GM18867 (cell line): ENCODE measurements around the gene ZNF835.
"Not testable (repeated sequence)": the region's sequence is repeated elsewhere in the genome, so short reads cannot be mapped to it uniquely, and the experiment has no call there.

Source experiments
- ATAC-seq: cut with Tn5 transposase; IDR thresholded peaks from one replicate; pipeline ENCODE4 v1.9.1; 2021; ENCODE audit warnings: mild to moderate bottlenecking, moderate library complexity; ENCODE audit not compliant: unreplicated experiment

The ZNF835 gene

GRCh38 chr19:56671613-56671994, at the start of gene ZNF835:
Gene ZNF835, minus strand, starts transcription at chr19:56671757. Its CDS starts 6,559 bp downstream, at chr19:56665198.
- no peak for ATAC-seq

GRCh38 chr19:56720281-56720680, 48.7 kb upstream of the ZNF835 start:
- no peak for ATAC-seq

GRCh38 chr19:56718231-56718630, 46.7 kb upstream of the ZNF835 start:
- ATAC-seq, result no peak

- ATAC-seq, result no peak
Measured at GRCh38 chr19:56712611-56713276, 41.2 kb upstream of the ZNF835 start.

GRCh38 chr19:56710437-56710836, 38.9 kb upstream of the ZNF835 start:
- ATAC-seq, result no peak

- no peak for ATAC-seq
Measured at GRCh38 chr19:56707821-56708220, 36.3 kb upstream of the ZNF835 start.

- ATAC-seq, result no peak
Measured at GRCh38 chr19:56705939-56706338, 34.4 kb upstream of the ZNF835 start.

GRCh38 chr19:56701895-56702294, 30.3 kb upstream of the ZNF835 start:
- ATAC-seq, result no peak

GRCh38 chr19:56699552-56699951, 28.0 kb upstream of the ZNF835 start:
- ATAC-seq, result no peak

- no peak for ATAC-seq
Measured at GRCh38 chr19:56692206-56692895, 20.8 kb upstream of the ZNF835 start.

- ATAC-seq, result no peak
Measured at GRCh38 chr19:56690670-56691069, 19.1 kb upstream of the ZNF835 start.

- ATAC-seq, result no peak
Measured at GRCh38 chr19:56689198-56689597, 17.6 kb upstream of the ZNF835 start.

- ATAC-seq, result no peak
Measured at GRCh38 chr19:56687031-56687430, 15.5 kb upstream of the ZNF835 start.

GRCh38 chr19:56683116-56683515, 11.6 kb upstream of the ZNF835 start:
- ATAC-seq, result no peak

- no peak for ATAC-seq
Measured at GRCh38 chr19:56681702-56682101, 10.1 kb upstream of the ZNF835 start.

GRCh38 chr19:56678205-56678604, 6.6 kb upstream of the ZNF835 start:
- ATAC-seq, result no peak

- not testable (repeated sequence) for ATAC-seq
Measured at GRCh38 chr19:56672610-56673009, 1.1 kb upstream of the ZNF835 start.

GRCh38 chr19:56670961-56671612, 470 bp downstream of the ZNF835 start:
- no peak for ATAC-seq

GRCh38 chr19:56670401-56670960, 1.1 kb downstream of the ZNF835 start:
- ATAC-seq, result no peak

- ATAC-seq, result no peak
Measured at GRCh38 chr19:56668676-56669075, 2.9 kb downstream of the ZNF835 start.

GRCh38 chr19:56667311-56667870, 4.2 kb downstream of the ZNF835 start:
- ATAC-seq, result no peak
